Activated T-helper 2 cell treated with anti-CD3 and anti-CD28 coated beads, Interferon-gamma antibody, Interleukin-2, Interleukin-4, amounts not matched to agents 10 μg/mL and 5 μg/mL and 100 μg/mL, durations not matched to agents 14 hours and 24 hours and 36 hours (primary cell): ENCODE data around the gene SLC25A10. TPM values are rescaled to one million over a fixed set of nuclear protein-coding genes. Genes with fewer than 3 reads are reported as not detected.

Experiments used
- DNase-seq: peaks from one replicate; pipeline ENCODE4 v3.0.0; 2021; ENCODE audit warnings: low spot score
- H3K27ac Mint-ChIP-seq: one replicate; pipeline ENCODE4 v1.8.0; 2021; ENCODE audit warnings: mixed read lengths
- H3K27me3 Mint-ChIP-seq: one replicate; pipeline ENCODE4 v1.8.0; 2021; ENCODE audit warnings: low read depth, mixed read lengths
- H3K36me3 Mint-ChIP-seq: one replicate; pipeline ENCODE4 v1.8.0; 2021; ENCODE audit warnings: low read depth, mixed read lengths
- H3K4me1 Mint-ChIP-seq: one replicate; pipeline ENCODE4 v1.8.0; 2021; ENCODE audit warnings: low read depth, mixed read lengths
- H3K4me3 Mint-ChIP-seq: one replicate; pipeline ENCODE4 v1.8.0; 2021; ENCODE audit warnings: low read depth, mild to moderate bottlenecking, moderate library complexity, mixed read lengths
- H3K9me3 Mint-ChIP-seq: one replicate; pipeline ENCODE4 v1.8.0; 2021; ENCODE audit warnings: mixed read lengths
- intact Hi-C: fragments of 100-400 bp; cut with micrococcal nuclease; formaldehyde crosslinking; loops from one replicate; pipeline ENCODE4 v1.15.1; 2023
- total RNA-seq: library from RNA; stranded (reverse); gene quantifications from 2 replicates; pipeline ENCODE4 v1.2.3, GENCODE V29; 2022

SLC25A10 gene
- total RNA-seq, 1 donor from 2014 or later, result 36.4 TPM

GRCh38 chr17:81703747-81704654 is 8.1 kb upstream of the SLC25A10 start:
- Mint-ChIP-seq H3K36me3 (peaks cover 69% of the 10 kb centered on the region), H3K27ac (peak overlapping the region; percentile 38), H3K9me3 (no peaks in the 10 kb centered on the region), H3K4me1 (peaks cover 13% of the 10 kb centered on the region), H3K27me3 (no peaks in the 10 kb centered on the region), H3K4me3 (peak overlapping the region; percentile 98)
- no peak for DNase-seq
- intact Hi-C loops, result loop anchor here (1.0 to 5.0 kb wide), 2 partner anchors 8 to 37 kb away; partner anchors contain the start of genes CCDC137, OXLD1 and SLC25A10

GRCh38 chr17:81705518-81706231 is 6.4 kb upstream of the SLC25A10 start:
- H3K9me3 Mint-ChIP-seq, result no peaks in the 10 kb centered on the region
- intact Hi-C loops, result no loop called here
- no peaks in the 10 kb centered on the region for H3K27me3 Mint-ChIP-seq
- no peak overlapping the region for H3K27ac Mint-ChIP-seq
- H3K4me1 Mint-ChIP-seq, result peaks cover 15% of the 10 kb centered on the region
- H3K4me3 Mint-ChIP-seq, result peak overlapping the region; percentile 26
- peaks cover 69% of the 10 kb centered on the region for H3K36me3 Mint-ChIP-seq
- no peak for DNase-seq

GRCh38 chr17:81706232-81706611 is 5.9 kb upstream of the SLC25A10 start:
- peaks cover 14% of the 10 kb centered on the region for H3K4me1 Mint-ChIP-seq
- intact Hi-C loops, result no loop called here
- H3K27ac Mint-ChIP-seq, result no peak overlapping the region
- DNase-seq, result no peak
- H3K4me3 Mint-ChIP-seq, result no peak overlapping the region
- H3K27me3 Mint-ChIP-seq, result no peaks in the 10 kb centered on the region
- no peaks in the 10 kb centered on the region for H3K9me3 Mint-ChIP-seq
- peaks cover 64% of the 10 kb centered on the region for H3K36me3 Mint-ChIP-seq

GRCh38 chr17:81706757-81707624 is 5.1 kb upstream of the SLC25A10 start:
- peaks cover 58% of the 10 kb centered on the region for H3K36me3 Mint-ChIP-seq
- no peaks in the 10 kb centered on the region for H3K9me3 Mint-ChIP-seq
- H3K4me1 Mint-ChIP-seq, result peaks cover 11% of the 10 kb centered on the region
- no peak overlapping the region for H3K4me3 Mint-ChIP-seq
- intact Hi-C loops, result no loop called here
- H3K27ac Mint-ChIP-seq, result no peak overlapping the region
- H3K27me3 Mint-ChIP-seq, result no peaks in the 10 kb centered on the region
- DNase-seq, result no peak

GRCh38 chr17:81707725-81708646 is 4.1 kb upstream of the SLC25A10 start:
- no peak overlapping the region for H3K4me3 Mint-ChIP-seq
- no peaks in the 10 kb centered on the region for H3K9me3 Mint-ChIP-seq
- H3K27me3 Mint-ChIP-seq, result no peaks in the 10 kb centered on the region
- no peak for DNase-seq
- peaks cover 48% of the 10 kb centered on the region for H3K36me3 Mint-ChIP-seq
- H3K27ac Mint-ChIP-seq, result no peak overlapping the region
- intact Hi-C loops, result no loop called here
- peaks cover 13% of the 10 kb centered on the region for H3K4me1 Mint-ChIP-seq

- H3K27ac Mint-ChIP-seq, result no peak overlapping the region
- H3K9me3 Mint-ChIP-seq, result no peaks in the 10 kb centered on the region
- intact Hi-C loops, result no loop called here
- no peaks in the 10 kb centered on the region for H3K27me3 Mint-ChIP-seq
- H3K36me3 Mint-ChIP-seq, result peaks cover 47% of the 10 kb centered on the region
- H3K4me3 Mint-ChIP-seq, result no peak overlapping the region
- peaks cover 13% of the 10 kb centered on the region for H3K4me1 Mint-ChIP-seq
- DNase-seq, result no peak
These were observed 3.3 kb upstream of the SLC25A10 start for GRCh38 chr17:81708739-81709185.

- intact Hi-C loops, result no loop called here
- peaks cover 29% of the 10 kb centered on the region for H3K36me3 Mint-ChIP-seq
- no peaks in the 10 kb centered on the region for H3K9me3 Mint-ChIP-seq
- H3K27me3 Mint-ChIP-seq, result no peaks in the 10 kb centered on the region
- peaks cover 11% of the 10 kb centered on the region for H3K4me1 Mint-ChIP-seq
- H3K27ac Mint-ChIP-seq, result peak overlapping the region; percentile 59
- peak overlapping the region; percentile 75 for H3K4me3 Mint-ChIP-seq
- DNase-seq, result no peak
These were observed 1.4 kb upstream of the SLC25A10 start for GRCh38 chr17:81710514-81711308.

GRCh38 chr17:81712468-81713003 is 452 bp downstream of the SLC25A10 start:
- no peak for DNase-seq
- Mint-ChIP-seq H3K36me3 (peaks cover 14% of the 10 kb centered on the region), H3K4me3 (peak overlapping the region; percentile 95), H3K27me3 (no peaks in the 10 kb centered on the region), H3K4me1 (peaks cover 11% of the 10 kb centered on the region), H3K9me3 (no peaks in the 10 kb centered on the region), H3K27ac (peak overlapping the region; percentile 86)
- intact Hi-C loops, result loop anchor here (1.0 kb wide), 1 partner anchor 9 kb away; the partner anchor contains the start of gene MRPL12

GRCh38 chr17:81713004-81713555 is 996 bp downstream of the SLC25A10 start:
- H3K27me3 Mint-ChIP-seq, result no peaks in the 10 kb centered on the region
- H3K4me1 Mint-ChIP-seq, result peaks cover 11% of the 10 kb centered on the region
- H3K36me3 Mint-ChIP-seq, result peaks cover 10% of the 10 kb centered on the region
- intact Hi-C loops, result no loop called here
- H3K9me3 Mint-ChIP-seq, result no peaks in the 10 kb centered on the region
- peak overlapping the region; percentile 95 for H3K4me3 Mint-ChIP-seq
- DNase-seq, result no peak
- peak overlapping the region; percentile 86 for H3K27ac Mint-ChIP-seq

GRCh38 chr17:81713556-81714411 is 1.7 kb downstream of the SLC25A10 start:
- no peak overlapping the region for H3K27ac Mint-ChIP-seq
- H3K4me3 Mint-ChIP-seq, result peak overlapping the region; percentile 95
- H3K4me1 Mint-ChIP-seq, result peaks cover 11% of the 10 kb centered on the region
- no peaks in the 10 kb centered on the region for H3K9me3 Mint-ChIP-seq
- no peak for DNase-seq
- intact Hi-C loops, result no loop called here
- H3K27me3 Mint-ChIP-seq, result no peaks in the 10 kb centered on the region
- H3K36me3 Mint-ChIP-seq, result peaks cover 9% of the 10 kb centered on the region
